AG10803 (cell line): Measurements from ENCODE around the gene PTK7.

ENCODE experiments used
- DNase-seq: peaks from one replicate; pipeline ENCODE4 v3.0.0; 2010; ENCODE audit warnings: low read depth
- H3K4me3 ChIP-seq: 2 replicates; pipeline ENCODE4 v1.5.1; 2011; ENCODE audit warnings: mild to moderate bottlenecking, low read length, control low read depth
- TF ChIP-seq, protein P1 (sequence below): conservative IDR thresholded peaks from 2 replicates; pipeline ENCODE4 v1.5.1; 2011; ENCODE audit warnings: mild to moderate bottlenecking, low read length, control low read depth, inconsistent platforms

Gene PTK7

DNA sequence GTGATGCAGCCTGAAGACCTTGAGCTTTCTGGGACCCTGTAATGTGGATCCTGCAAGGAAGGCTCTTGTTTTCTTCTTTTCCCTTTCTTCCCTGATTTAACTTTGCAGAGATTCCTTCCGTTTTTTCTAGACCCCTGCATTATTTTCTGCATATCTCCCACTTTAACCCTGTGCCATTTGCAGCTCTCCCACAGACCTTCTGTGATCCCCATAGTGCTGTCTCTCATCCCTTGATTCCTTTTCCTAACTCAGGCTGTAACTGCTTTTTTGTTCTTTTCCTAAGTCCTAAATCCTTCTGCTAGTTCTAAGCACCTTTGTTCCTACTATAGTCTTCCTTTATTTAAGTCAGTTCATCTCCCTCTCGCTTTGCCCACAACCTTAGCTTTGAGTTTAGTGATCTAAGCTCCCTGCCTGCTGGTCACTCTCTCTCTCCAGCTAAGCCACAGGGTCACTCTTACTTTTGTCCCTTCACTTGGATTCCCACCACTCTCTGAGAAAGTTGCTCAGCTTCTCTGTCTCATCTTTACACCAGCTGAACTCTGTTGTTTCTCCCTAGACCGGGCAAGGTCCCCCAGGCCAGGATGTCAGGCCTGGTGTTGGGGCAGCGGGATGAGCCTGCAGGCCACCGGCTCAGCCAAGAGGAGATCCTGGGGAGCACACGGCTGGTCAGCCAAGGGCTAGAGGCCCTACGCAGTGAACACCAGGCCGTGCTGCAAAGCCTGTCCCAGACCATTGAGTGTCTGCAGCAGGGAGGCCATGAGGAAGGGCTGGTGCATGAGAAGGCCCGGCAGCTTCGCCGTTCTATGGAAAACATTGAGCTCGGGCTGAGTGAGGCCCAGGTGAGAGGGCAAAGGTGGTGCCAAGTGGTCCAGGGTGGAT is 15.1 kb upstream of the PTK7 start:
- peak overlapping the region; percentile 99 for H3K4me3 ChIP-seq
- TF ChIP-seq, protein P1, sequence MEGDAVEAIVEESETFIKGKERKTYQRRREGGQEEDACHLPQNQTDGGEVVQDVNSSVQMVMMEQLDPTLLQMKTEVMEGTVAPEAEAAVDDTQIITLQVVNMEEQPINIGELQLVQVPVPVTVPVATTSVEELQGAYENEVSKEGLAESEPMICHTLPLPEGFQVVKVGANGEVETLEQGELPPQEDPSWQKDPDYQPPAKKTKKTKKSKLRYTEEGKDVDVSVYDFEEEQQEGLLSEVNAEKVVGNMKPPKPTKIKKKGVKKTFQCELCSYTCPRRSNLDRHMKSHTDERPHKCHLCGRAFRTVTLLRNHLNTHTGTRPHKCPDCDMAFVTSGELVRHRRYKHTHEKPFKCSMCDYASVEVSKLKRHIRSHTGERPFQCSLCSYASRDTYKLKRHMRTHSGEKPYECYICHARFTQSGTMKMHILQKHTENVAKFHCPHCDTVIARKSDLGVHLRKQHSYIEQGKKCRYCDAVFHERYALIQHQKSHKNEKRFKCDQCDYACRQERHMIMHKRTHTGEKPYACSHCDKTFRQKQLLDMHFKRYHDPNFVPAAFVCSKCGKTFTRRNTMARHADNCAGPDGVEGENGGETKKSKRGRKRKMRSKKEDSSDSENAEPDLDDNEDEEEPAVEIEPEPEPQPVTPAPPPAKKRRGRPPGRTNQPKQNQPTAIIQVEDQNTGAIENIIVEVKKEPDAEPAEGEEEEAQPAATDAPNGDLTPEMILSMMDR, result no peak
- DNase-seq, result no peak

DNA sequence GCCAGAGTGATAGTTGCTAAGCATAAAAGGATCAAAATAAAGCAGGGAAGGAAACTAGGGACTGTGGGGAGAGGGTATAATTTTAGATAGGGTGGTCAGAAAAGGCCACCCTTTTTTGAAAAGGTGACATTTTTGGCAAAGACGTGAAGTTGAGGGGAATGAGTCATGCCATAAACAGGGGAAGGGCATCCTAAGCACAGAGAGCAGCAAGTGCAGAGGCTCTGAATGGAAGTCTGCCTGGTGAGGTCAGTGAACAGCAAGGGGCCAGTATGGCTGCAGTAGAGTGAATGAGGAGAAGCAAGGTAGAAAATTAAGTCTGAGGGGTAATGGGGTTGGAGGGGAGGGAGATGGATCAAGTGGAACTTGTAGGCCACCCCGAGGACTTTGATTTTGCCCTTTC is 14.3 kb upstream of the PTK7 start:
- no peak overlapping the region for H3K4me3 ChIP-seq
- TF ChIP-seq, protein P1, result no peak
- no peak for DNase-seq

DNA sequence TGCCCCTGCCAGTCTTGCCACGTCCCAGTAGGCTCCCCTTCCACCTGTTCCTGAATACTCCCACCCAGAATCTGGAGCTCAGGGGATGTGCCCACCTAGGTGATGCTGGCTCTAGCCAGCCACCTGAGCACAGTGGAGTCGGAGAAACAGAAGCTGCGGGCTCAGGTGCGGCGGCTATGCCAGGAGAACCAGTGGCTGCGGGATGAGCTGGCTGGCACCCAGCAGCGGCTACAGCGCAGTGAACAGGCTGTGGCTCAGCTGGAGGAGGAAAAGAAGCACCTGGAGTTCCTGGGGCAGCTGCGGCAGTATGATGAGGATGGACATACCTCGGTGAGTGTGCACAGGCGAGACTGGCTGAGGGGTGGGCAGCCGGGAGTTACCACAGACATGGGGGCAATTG is 13.3 kb upstream of the PTK7 start:
- TF ChIP-seq, protein P1, result no peak
- no peak for DNase-seq
- H3K4me3 ChIP-seq, result no peak overlapping the region

DNA sequence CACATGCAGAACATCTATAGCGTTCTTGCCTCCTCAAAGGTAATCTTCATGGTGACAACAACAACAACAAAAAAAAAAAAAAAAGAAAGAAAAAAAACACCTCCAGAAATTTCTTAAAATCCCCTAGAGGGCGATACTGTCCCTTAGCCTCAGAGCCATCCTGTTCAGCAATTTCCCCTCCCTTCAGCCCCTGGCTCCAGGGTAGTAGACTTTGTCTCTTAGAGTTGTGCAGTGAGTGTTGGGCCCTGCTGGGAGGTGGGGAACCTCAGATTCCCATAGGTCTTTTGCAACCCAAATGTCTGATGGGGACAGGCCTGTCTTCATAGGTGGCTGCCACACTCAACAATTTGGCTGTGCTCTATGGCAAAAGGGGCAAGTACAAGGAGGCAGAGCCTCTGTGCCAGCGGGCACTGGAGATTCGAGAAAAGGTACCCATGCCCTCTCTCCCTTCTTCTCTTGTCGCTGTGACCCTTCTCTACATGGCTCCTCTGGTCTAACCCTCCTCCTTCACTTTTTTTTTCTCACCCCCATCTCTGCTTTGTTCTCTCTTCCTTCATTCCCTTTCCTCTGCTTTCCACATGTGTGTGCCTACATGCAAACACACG is 6.0 kb upstream of the PTK7 start:
- TF ChIP-seq, protein P1, result peak; percentile 77
- H3K4me3 ChIP-seq, result no peak overlapping the region
- peak; percentile 80 for DNase-seq

DNA sequence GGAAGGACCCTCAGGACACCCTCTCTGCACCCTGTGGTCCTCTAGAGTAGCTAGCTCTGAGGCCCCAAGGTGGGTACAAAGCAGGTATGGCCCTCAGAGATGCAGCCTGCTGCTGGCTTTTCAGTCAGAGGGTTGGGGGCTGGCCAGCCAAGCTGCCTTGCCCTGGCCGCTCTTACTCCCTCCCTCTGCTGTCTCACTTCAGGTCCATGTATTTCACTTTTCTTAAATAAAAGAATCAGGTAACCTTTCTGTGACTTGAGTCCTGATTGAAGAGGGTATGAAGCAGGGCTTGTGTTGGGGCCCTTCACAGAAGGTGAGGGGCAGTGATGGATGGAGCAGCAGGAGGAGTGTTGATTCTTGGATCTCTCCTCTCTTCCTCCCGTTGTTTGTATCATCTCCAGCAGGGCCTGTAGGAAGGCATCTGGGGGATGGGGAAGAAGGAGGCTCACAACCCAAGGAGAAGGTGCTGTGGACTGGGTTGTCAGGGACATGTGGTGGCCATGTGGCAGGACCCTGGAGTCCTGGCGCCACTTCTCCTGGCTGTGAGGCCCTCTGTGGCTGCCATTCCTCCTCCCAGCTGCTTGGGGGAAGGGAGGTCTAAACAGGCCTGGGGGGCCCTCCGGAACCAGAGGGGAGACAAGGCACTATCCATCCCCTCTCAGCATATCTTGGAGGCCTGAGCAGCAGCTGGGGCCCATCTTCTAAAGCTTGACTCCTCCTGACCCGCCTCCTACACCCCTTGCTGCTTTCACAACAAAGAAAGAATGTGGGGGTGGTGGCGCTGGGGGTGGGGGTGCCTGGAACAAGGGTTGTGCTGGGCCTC is 1.1 kb upstream of the PTK7 start:
- DNase-seq, result peak; percentile 94
- H3K4me3 ChIP-seq, result peak overlapping the region; percentile 75
- TF ChIP-seq, protein P1, result peak; percentile 18

DNA sequence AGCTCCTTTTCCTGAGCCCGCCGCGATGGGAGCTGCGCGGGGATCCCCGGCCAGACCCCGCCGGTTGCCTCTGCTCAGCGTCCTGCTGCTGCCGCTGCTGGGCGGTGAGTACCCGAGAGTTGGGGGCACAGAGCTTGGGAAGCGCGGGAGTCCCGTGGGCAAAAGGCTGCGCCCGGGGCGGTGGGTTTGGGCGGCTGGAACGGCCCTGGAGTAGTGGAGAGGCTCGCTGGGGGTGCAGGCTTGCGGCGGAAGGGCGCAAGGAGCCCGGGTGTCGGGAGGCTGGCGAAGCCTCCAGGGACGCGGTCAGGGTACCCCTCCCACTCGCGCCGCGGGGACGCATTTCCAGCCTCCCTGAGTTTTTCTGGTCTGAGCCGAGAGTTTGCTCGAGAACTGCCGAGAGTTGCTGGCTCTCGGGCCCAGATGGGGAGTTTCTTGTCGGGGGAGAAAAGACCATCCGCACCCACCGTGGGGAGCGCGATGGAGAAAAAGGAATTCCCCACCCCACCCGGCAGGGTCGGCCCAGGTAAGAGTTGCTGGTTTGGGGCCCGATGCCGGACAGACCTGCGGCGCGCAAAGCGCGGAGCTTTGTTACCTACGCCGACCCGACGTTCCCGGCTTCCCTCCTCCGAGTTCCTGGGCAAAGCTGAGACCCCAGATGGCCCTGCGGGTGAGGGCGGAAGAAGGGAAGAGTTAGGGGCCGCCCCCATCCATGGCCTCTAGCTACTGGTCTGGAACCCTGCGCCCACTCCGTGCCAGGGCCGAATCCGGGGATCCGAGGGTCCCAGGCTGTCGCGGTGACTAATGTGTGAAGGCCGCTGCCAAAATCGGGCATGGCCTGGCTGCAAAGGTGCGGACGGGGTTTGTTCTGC is 584 bp downstream of the PTK7 start:
- H3K4me3 ChIP-seq, result peak overlapping the region; percentile 87
- TF ChIP-seq, protein P1, result no peak
- DNase-seq, result peak; percentile 24
